PFSK-1 (cell line): ENCODE results near the gene KCTD12.

ENCODE experiments used
- FOXP2 ChIP-seq: optimal IDR thresholded peaks from 2 replicates; pipeline ENCODE3; 2011; ENCODE audit warnings: borderline replicate concordance, control low read depth, inconsistent platforms; ENCODE audit not compliant: insufficient read depth; ENCODE audit errors: extremely low read length, extremely low read depth
- POLR2AphosphoS5 ChIP-seq: IDR thresholded peaks from 2 replicates; pipeline ENCODE4 v1.6.1; 2012; ENCODE audit warnings: low read depth, mild to moderate bottlenecking, control low read depth, low read length, moderate library complexity
- SIN3A ChIP-seq: IDR thresholded peaks from 2 replicates; pipeline ENCODE4 v1.6.1; 2012; ENCODE audit warnings: mild to moderate bottlenecking, low read length, moderate library complexity, borderline replicate concordance; ENCODE audit not compliant: insufficient read depth
- TAF1 ChIP-seq: IDR thresholded peaks from 2 replicates; pipeline ENCODE4 v1.6.1; 2012; ENCODE audit warnings: low read length, control low read depth, borderline replicate concordance; ENCODE audit not compliant: insufficient read depth
- TF ChIP-seq, protein P1 (sequence below), 2 experiments: IDR thresholded peaks; 2 replicates each; pipeline versions ENCODE4 v1.6.1 to v1.8.0; 2011 to 2012; ENCODE audit warnings: low read depth in 2 of 2, low read length in 2 of 2, control low read depth in 1 of 2, inconsistent platforms in 1 of 2, mild to moderate bottlenecking in 1 of 2, moderate library complexity in 1 of 2; ENCODE audit not compliant: insufficient read depth in 1 of 2

The KCTD12 gene

DNA sequence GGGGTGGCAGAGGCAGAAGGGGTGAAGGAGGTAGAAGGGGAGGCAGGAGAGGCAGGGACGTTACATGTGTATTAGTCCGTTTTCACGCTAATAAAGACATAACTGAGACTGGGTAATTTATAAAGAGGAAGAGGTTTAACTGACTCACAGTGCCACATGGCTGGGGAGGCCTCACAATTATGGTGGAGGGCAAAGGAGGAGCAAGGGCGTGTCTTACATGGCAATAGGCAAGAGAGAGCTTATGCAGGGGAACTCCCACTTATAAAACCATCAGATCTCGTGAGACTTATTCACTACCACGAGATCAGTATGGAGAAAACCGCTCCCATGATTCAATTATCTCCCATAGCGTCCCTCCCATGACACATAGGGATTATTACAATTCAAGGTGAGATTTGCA lies 43.1 kb upstream of the KCTD12 start:
- TF ChIP-seq, protein P1, sequence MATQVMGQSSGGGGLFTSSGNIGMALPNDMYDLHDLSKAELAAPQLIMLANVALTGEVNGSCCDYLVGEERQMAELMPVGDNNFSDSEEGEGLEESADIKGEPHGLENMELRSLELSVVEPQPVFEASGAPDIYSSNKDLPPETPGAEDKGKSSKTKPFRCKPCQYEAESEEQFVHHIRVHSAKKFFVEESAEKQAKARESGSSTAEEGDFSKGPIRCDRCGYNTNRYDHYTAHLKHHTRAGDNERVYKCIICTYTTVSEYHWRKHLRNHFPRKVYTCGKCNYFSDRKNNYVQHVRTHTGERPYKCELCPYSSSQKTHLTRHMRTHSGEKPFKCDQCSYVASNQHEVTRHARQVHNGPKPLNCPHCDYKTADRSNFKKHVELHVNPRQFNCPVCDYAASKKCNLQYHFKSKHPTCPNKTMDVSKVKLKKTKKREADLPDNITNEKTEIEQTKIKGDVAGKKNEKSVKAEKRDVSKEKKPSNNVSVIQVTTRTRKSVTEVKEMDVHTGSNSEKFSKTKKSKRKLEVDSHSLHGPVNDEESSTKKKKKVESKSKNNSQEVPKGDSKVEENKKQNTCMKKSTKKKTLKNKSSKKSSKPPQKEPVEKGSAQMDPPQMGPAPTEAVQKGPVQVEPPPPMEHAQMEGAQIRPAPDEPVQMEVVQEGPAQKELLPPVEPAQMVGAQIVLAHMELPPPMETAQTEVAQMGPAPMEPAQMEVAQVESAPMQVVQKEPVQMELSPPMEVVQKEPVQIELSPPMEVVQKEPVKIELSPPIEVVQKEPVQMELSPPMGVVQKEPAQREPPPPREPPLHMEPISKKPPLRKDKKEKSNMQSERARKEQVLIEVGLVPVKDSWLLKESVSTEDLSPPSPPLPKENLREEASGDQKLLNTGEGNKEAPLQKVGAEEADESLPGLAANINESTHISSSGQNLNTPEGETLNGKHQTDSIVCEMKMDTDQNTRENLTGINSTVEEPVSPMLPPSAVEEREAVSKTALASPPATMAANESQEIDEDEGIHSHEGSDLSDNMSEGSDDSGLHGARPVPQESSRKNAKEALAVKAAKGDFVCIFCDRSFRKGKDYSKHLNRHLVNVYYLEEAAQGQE (IDR thresholded peaks at IDR 0.05; ENCODE audit: insufficient read depth in 1 of 2, low read depth in 2 of 2, low read length in 2 of 2) = no peak
- TF ChIP-seq FOXP2 = no peak
- TF ChIP-seq SIN3A = no peak
- no peak for TF ChIP-seq POLR2AphosphoS5
- TF ChIP-seq TAF1 = no peak

DNA sequence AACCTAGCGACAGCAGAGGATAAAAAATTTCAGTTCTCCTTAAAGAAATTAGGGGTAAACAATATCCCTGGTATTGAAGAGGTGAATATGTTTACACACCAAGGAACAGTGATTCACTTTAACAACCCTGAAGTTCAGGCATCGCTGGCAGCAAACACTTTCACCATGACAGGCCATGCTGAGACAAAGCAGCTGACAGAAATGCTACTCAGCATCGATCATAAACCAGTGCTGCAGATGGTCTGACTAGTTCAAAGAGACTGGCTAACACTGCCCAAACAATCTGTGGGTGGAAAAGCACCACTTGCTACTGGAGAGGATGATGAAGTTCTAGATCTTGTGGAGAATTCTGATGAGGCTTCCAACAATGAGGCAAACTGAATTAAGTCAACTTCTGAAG lies 42.3 kb upstream of the KCTD12 start:
- TF ChIP-seq TAF1 = no peak
- TF ChIP-seq POLR2AphosphoS5 = no peak
- TF ChIP-seq, protein P1 (IDR thresholded peaks at IDR 0.05; ENCODE audit: insufficient read depth in 1 of 2, low read depth in 2 of 2, low read length in 2 of 2) = no peak
- no peak for TF ChIP-seq FOXP2
- TF ChIP-seq SIN3A = no peak

DNA sequence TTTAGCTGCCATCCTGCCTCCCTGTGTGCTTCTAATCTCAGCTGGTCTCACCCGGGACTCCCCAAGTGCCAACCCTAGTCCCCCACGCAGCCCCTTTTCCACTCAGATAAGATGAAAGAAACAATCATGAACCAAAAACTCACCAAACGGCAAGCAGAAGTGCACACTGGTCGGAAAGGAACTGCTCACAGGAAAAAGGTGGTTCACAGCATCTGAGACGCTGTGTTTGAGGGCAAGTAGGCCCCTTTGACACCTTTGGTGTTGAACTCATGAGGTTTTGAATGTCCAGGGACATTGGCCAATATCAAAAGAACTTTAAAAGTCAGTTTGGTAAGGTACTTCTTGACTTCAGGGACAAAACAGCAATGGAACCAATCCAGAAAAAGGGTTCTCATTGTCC lies 41.8 kb upstream of the KCTD12 start:
- TF ChIP-seq POLR2AphosphoS5 = no peak
- TF ChIP-seq FOXP2 = no peak
- TF ChIP-seq, protein P1 (IDR thresholded peaks at IDR 0.05; ENCODE audit: insufficient read depth in 1 of 2, low read depth in 2 of 2, low read length in 2 of 2) = no peak
- no peak for TF ChIP-seq TAF1
- no peak for TF ChIP-seq SIN3A

DNA sequence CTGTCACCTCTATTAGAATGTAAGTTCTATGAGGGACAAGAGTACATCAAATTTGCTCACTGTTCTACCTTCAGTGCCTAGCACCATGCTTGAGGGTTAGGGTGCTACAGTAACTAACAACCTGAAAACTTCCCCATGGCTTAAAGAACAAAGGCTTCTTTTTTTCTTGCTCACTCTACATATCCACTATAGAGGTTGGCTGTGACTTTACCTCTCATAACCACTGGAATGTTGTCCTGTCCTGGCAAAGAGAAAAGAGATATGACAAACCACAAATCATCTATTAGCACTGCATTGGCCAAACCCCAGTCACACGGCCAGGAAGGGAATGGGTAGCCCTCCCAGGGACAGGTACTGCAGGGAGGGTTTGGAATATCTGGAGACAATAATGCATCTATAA lies 38.9 kb upstream of the KCTD12 start:
- TF ChIP-seq SIN3A (no peak), TAF1 (no peak), POLR2AphosphoS5 (no peak), FOXP2 (no peak)
- TF ChIP-seq, protein P1 (IDR thresholded peaks at IDR 0.05; ENCODE audit: insufficient read depth in 1 of 2, low read depth in 2 of 2, low read length in 2 of 2) = no peak

DNA sequence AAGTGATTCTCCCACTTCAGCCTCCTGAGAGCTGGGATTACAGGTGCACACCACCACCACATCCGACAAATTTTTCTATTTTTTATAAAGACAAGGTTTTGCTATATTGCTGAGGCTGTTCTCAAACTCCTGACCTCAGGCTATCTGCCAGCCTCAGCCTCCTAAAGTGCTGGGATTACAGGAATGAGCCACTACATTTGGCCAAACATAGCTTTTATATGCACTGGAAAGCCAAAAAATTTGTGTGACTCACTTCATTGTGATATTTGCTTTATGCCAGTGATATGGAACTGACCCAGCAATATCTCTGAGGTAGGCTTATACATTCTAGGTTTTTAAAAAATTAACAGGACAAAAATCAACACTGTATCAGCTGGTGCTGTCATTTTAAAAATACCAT lies 35.3 kb upstream of the KCTD12 start:
- TF ChIP-seq, protein P1 (IDR thresholded peaks at IDR 0.05; ENCODE audit: insufficient read depth in 1 of 2, low read depth in 2 of 2, low read length in 2 of 2) = no peak
- TF ChIP-seq POLR2AphosphoS5 = no peak
- TF ChIP-seq FOXP2 = no peak
- TF ChIP-seq TAF1 = no peak
